GDM1 (cell line): ENCODE data around the gene ZNF135.

ENCODE experiments used
- DNase-seq: peaks from one replicate; lab custom pipeline; 2025; lab: John Stamatoyannopoulos, UW

ZNF135 gene

GRCh38 chr19:58093071-58093470 is 34.0 kb downstream of the ZNF135 start:
- no peak for DNase-seq

- DNase-seq: no peak
These were observed 36.2 kb downstream of the ZNF135 start for GRCh38 chr19:58095328-58095727.

GRCh38 chr19:58096884-58097283 is 37.8 kb downstream of the ZNF135 start:
- no peak for DNase-seq

- no peak for DNase-seq
These were observed 38.3 kb downstream of the ZNF135 start for GRCh38 chr19:58097349-58097748.

GRCh38 chr19:58097781-58098681 is 38.9 kb downstream of the ZNF135 start, which contains the start of gene ZSCAN18:
TSS of gene ZSCAN18 (minus strand) at chr19:58098231. CDS start at chr19:58090267, 7,964 bp downstream.
- peak; percentile 86 for DNase-seq

GRCh38 chr19:58098682-58098998 is 39.6 kb downstream of the ZNF135 start:
- no peak for DNase-seq

GRCh38 chr19:58107778-58108545 is 48.9 kb downstream of the ZNF135 start:
- DNase-seq: no peak

- DNase-seq: no peak
These were observed 49.4 kb downstream of the ZNF135 start for GRCh38 chr19:58108546-58108817.

- no peak for DNase-seq
These were observed 58.9 kb downstream of the ZNF135 start for GRCh38 chr19:58117841-58118575.

- no peak for DNase-seq
These were observed 60.1 kb downstream of the ZNF135 start for GRCh38 chr19:58118979-58119733.
